ENCODE measurements around the gene SUPT5H.

The SUPT5H gene

GRCh38 chr19:39502640-39503417 lies 57.4 kb downstream of the SUPT5H start:
- DNase-seq (ENCODE audit: extremely low read depth, low read depth), result peak; percentile 28
- peak; percentile 23 for TF ChIP-seq CTCF (IDR thresholded peaks at IDR 0.05; ENCODE audit: low read depth, low read length)

- no peak for TF ChIP-seq CTCF (IDR thresholded peaks at IDR 0.05; ENCODE audit: low read depth, low read length)
- no peak for DNase-seq (ENCODE audit: extremely low read depth, low read depth)
Measured at GRCh38 chr19:39506598-39506943, 61.2 kb downstream of the SUPT5H start.

GRCh38 chr19:39506944-39507714 lies 61.7 kb downstream of the SUPT5H start:
- TF ChIP-seq CTCF (IDR thresholded peaks at IDR 0.05; ENCODE audit: low read depth, low read length), result no peak
- no peak for DNase-seq (ENCODE audit: extremely low read depth, low read depth)

GRCh38 chr19:39507715-39508364 lies 62.5 kb downstream of the SUPT5H start:
- no peak for DNase-seq (ENCODE audit: extremely low read depth, low read depth)
- no peak for TF ChIP-seq CTCF (IDR thresholded peaks at IDR 0.05; ENCODE audit: low read depth, low read length)

GRCh38 chr19:39508629-39509028 lies 63.2 kb downstream of the SUPT5H start:
- no peak for TF ChIP-seq CTCF (IDR thresholded peaks at IDR 0.05; ENCODE audit: low read depth, low read length)
- DNase-seq (ENCODE audit: extremely low read depth, low read depth), result no peak

- no peak for DNase-seq (ENCODE audit: extremely low read depth, low read depth)
- TF ChIP-seq CTCF (IDR thresholded peaks at IDR 0.05; ENCODE audit: low read depth, low read length), result no peak
Measured at GRCh38 chr19:39509233-39509632, 63.9 kb downstream of the SUPT5H start.

- DNase-seq (ENCODE audit: extremely low read depth, low read depth), result no peak
- TF ChIP-seq CTCF (IDR thresholded peaks at IDR 0.05; ENCODE audit: low read depth, low read length), result no peak
Measured at GRCh38 chr19:39512988-39513387, 67.6 kb downstream of the SUPT5H start.
